Common myeloid progenitor, CD34-positive (primary cell): ENCODE data around the gene COX6A1.
"Not testable (repeated sequence)": the region's sequence is repeated elsewhere in the genome, so short reads cannot be mapped to it uniquely, and the experiment has no call there.

Experiments used
- CTCF ChIA-PET: fragments of 350-600 bp; sonication (Branson Sonifier 250); formaldehyde crosslinking; loops from one replicate; lab custom pipeline; 2021; ENCODE audit warnings: antibody characterized with exemption; lab: Charles Lee
- POLR2A ChIA-PET: fragments of 350-600 bp; sonication (Branson Sonifier 250); formaldehyde crosslinking; loops from one replicate; lab custom pipeline; 2021; ENCODE audit warnings: antibody characterized with exemption; lab: Charles Lee
- DNase-seq, 3 donors: peaks; one replicate each; pipeline versions ENCODE4 v3.0.0 to v3.0.0-alpha.2; 2013
- H3K27ac ChIP-seq, 2 experiments: 1 replicate in 1 of 2; 2 replicates in 1 of 2; pipeline ENCODE4 v1.7.0; 2013; ENCODE audit warnings: inconsistent platforms in 2 of 2, low read length in 2 of 2, mild to moderate bottlenecking in 2 of 2, low read depth in 1 of 2, moderate library complexity in 1 of 2; ENCODE audit not compliant: severe bottlenecking in 2 of 2, insufficient read depth in 1 of 2, poor library complexity in 1 of 2
- H3K27me3 ChIP-seq, 5 experiments: replicated peaks in 2 of 5; 1 replicate in 3 of 5; 2 replicates in 2 of 5; pipeline versions ENCODE4 v1.6.1 to v1.7.0; 2013; ENCODE audit warnings: low read length in 4 of 5, mild to moderate bottlenecking in 2 of 5, moderate library complexity in 2 of 5, inconsistent platforms in 1 of 5; ENCODE audit not compliant: insufficient read depth in 5 of 5, control insufficient read depth in 4 of 5
- H3K36me3 ChIP-seq, 4 experiments: 1 replicate in 2 of 4; 2 replicates in 2 of 4; pipeline versions ENCODE4 v1.6.1 to v1.7.0; 2013; ENCODE audit warnings: low read length in 3 of 4, control low read depth in 1 of 4, mild to moderate bottlenecking in 1 of 4; ENCODE audit not compliant: control insufficient read depth in 4 of 4, insufficient read depth in 4 of 4
- H3K4me1 ChIP-seq, 4 experiments: 1 replicate in 3 of 4; 2 replicates in 1 of 4; pipeline versions ENCODE4 v1.6.1 to v1.7.1; 2013; ENCODE audit warnings: low read length in 3 of 4, mild to moderate bottlenecking in 3 of 4, control low read depth in 1 of 4, inconsistent platforms in 1 of 4, moderate library complexity in 1 of 4; ENCODE audit not compliant: control insufficient read depth in 4 of 4, insufficient read depth in 4 of 4; ENCODE audit errors: control extremely low read depth in 1 of 4
- H3K4me3 ChIP-seq, 7 experiments: 1 replicate in 4 of 7; 2 replicates in 3 of 7; pipeline versions ENCODE4 v1.5.1 to v1.7.0; 2013; ENCODE audit warnings: mild to moderate bottlenecking in 7 of 7, low read length in 6 of 7, moderate library complexity in 6 of 7, inconsistent platforms in 2 of 7, low read depth in 2 of 7, control low read depth in 1 of 7; ENCODE audit not compliant: insufficient read depth in 4 of 7, control insufficient read depth in 1 of 7; ENCODE audit errors: extremely low read depth in 1 of 7
- H3K9me3 ChIP-seq, 5 experiments: 1 replicate in 4 of 5; 2 replicates in 1 of 5; pipeline versions ENCODE4 v1.6.1 to v1.7.1; 2013; ENCODE audit warnings: low read length in 4 of 5, mild to moderate bottlenecking in 2 of 5, inconsistent platforms in 1 of 5, low read depth in 1 of 5, moderate library complexity in 1 of 5; ENCODE audit not compliant: control insufficient read depth in 4 of 5, insufficient read depth in 2 of 5; ENCODE audit errors: control extremely low read depth in 1 of 5
- WGBS: methylation state at CpG from one replicate; pipeline ENCODE4 v1.1.5; 2013; ENCODE audit not compliant: insufficient coverage; 5-methylcytosine and 5-hydroxymethylcytosine counted together

The COX6A1 gene

GRCh38 chr12:120445911-120446843, 8.3 kb downstream of the COX6A1 start, which contains the start of the genes GATC and TRIAP1:
Gene GATC, plus strand, starts transcription at chr12:120446444. Its CDS starts 37 bp downstream, at chr12:120446481.
Gene TRIAP1, minus strand, starts transcription at chr12:120446384. Its CDS starts 12 bp downstream, at chr12:120446372.
- Histone ChIP-seq H3K27me3 (no peaks in the 10 kb centered on the region), H3K27ac (peak within 1 kb of the TSS; percentile 82 to 94), H3K36me3 (peaks cover 8 to 35% (median 28%) of the 10 kb centered on the region in 4 experiments), H3K9me3 (no peaks in the 10 kb centered on the region), H3K4me3 (peak within 1 kb of the TSS; percentile 92 to 99 (median 97)), H3K4me1 (peaks cover 15 to 28% (median 22%) of the 10 kb centered on the region in 4 experiments)
- POLR2A ChIA-PET = interaction anchor here (0.5 to 1.6 kb wide), 2 partner anchors 24 to 51 kb away, joined by 4 to 6 read pairs; partner anchors contain the start of gene SRSF9
- 0% methylated on average over 66 of the region's 73 CpGs for WGBS
- DNase-seq = peak; percentile 88 to 95 (median 94)
- CTCF ChIA-PET = interaction anchor here (29.5 kb wide), 1 partner anchor 19 kb away, joined by 545 read pairs; the partner anchor contains the start of gene SRSF9

- DNase-seq = peak in 1 of 3 donors; percentile 51
- WGBS = 0% methylated on average over 9 of the region's 17 CpGs
- H3K9me3 ChIP-seq, H3K27me3 ChIP-seq: not testable (repeated sequence)
- peaks cover 8 to 31% (median 27%) of the 10 kb centered on the region in 4 experiments for H3K36me3 ChIP-seq
- H3K4me1 ChIP-seq = peaks cover 15 to 28% (median 22%) of the 10 kb centered on the region in 4 experiments
- H3K4me3 ChIP-seq = peak overlapping the region; percentile 92 to 99 (median 97)
- peak overlapping the region; percentile 82 to 94 for H3K27ac ChIP-seq
- ChIA-PET POLR2A (interaction anchor here (1.6 kb wide), 1 partner anchor 23 kb away, joined by 6 read pairs; the partner anchor contains the start of gene SRSF9), CTCF (interaction anchor here (29.5 kb wide), 1 partner anchor 18 kb away, joined by 545 read pairs; the partner anchor contains the start of gene SRSF9)
These were observed 8.9 kb downstream of the COX6A1 start for GRCh38 chr12:120446844-120447178.

GRCh38 chr12:120447992-120448391, 10.1 kb downstream of the COX6A1 start:
- peaks cover 15 to 28% (median 22%) of the 10 kb centered on the region in 4 experiments for H3K4me1 ChIP-seq
- CTCF ChIA-PET = interaction anchor here (2.0 to 29.5 kb wide), 2 partner anchors 9 to 17 kb away, joined by 5 to 545 read pairs; partner anchors contain the start of gene SRSF9
- DNase-seq = no peak
- POLR2A ChIA-PET = no interaction called here
- no peak overlapping the region for H3K27ac ChIP-seq
- peaks cover 8 to 33% (median 22%) of the 10 kb centered on the region in 4 experiments for H3K36me3 ChIP-seq
- H3K9me3 ChIP-seq = no peaks in the 10 kb centered on the region
- H3K4me3 ChIP-seq = peak overlapping the region in 1 of 7 experiments; percentile 92
- no peaks in the 10 kb centered on the region for H3K27me3 ChIP-seq
- 93% methylated on average over 3 of the region's 4 CpGs for WGBS

- H3K36me3 ChIP-seq = peaks cover 15 to 46% (median 32%) of the 10 kb centered on the region in 4 experiments
- H3K4me3 ChIP-seq, H3K27me3 ChIP-seq, H3K4me1 ChIP-seq, H3K27ac ChIP-seq, DNase-seq, H3K9me3 ChIP-seq: not testable (repeated sequence)
- 96% methylated on average over 4 of the region's 5 CpGs for WGBS
- POLR2A ChIA-PET = interaction anchor here (0.6 to 0.7 kb wide), 2 partner anchors 15 to 888 kb away, joined by 3 read pairs; no protein-coding TSS in a partner anchor
- CTCF ChIA-PET = interaction anchor here (1.2 to 29.5 kb wide), 3 partner anchors 7 to 115 kb away, joined by 3 to 545 read pairs (median 545); partner anchors contain the start of genes COX6A1, GATC, SRSF9 and TRIAP1
These were observed 14.6 kb downstream of the COX6A1 start for GRCh38 chr12:120452524-120452923.

- Histone ChIP-seq H3K4me3 (no peak overlapping the region), H3K4me1 (no peaks in the 10 kb centered on the region), H3K27me3 (no peaks in the 10 kb centered on the region), H3K36me3 (peaks cover 16 to 52% (median 35%) of the 10 kb centered on the region in 4 experiments), H3K9me3 (no peaks in the 10 kb centered on the region), H3K27ac (no peak overlapping the region)
- no peak for DNase-seq
- ChIA-PET CTCF (interaction anchor here (1.2 to 29.5 kb wide), 3 partner anchors 8 to 114 kb away, joined by 3 to 545 read pairs (median 545); partner anchors contain the start of genes COX6A1, GATC, SRSF9 and TRIAP1), POLR2A (interaction anchor here (0.5 to 0.7 kb wide), 2 partner anchors 14 to 157 kb away, joined by 3 read pairs; no protein-coding TSS in a partner anchor)
- WGBS = 96% methylated on average over 2 of the region's 3 CpGs
These were observed 15.3 kb downstream of the COX6A1 start for GRCh38 chr12:120453060-120453750.

DNA sequence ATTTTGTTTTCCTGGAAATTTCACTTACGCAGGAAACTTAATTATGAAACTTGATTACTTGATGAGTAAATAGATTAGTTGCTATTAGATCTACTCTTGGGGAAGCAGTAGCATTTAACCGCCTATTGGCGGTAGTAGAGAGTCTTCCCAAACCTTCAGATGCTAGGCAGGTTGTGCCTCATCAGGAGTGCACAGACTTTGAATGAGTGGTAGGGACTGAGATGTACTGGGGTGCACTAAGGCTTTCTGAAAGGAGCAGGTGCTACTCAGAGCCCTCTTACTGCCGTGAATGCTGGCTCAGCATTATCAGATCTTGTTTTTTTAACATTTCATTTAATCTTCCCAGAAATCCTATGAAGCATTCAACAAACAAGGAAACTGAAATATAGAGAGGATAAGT, 16.1 kb downstream of the COX6A1 start:
- H3K27me3 ChIP-seq = no peaks in the 10 kb centered on the region
- peaks cover 21 to 60% (median 39%) of the 10 kb centered on the region in 4 experiments for H3K36me3 ChIP-seq
- peak in 2 of 3 donors; percentile 60 for DNase-seq
- ChIA-PET CTCF (interaction anchor here (1.3 to 29.5 kb wide), 3 partner anchors 9 to 47 kb away, joined by 4 to 545 read pairs (median 545); partner anchors contain the start of genes COX6A1, GATC, SRSF9 and TRIAP1), POLR2A (no interaction called here)
- H3K4me3 ChIP-seq = no peak overlapping the region
- WGBS = 100% methylated on average over 3 of the region's 4 CpGs
- no peaks in the 10 kb centered on the region for H3K9me3 ChIP-seq
- no peak overlapping the region for H3K27ac ChIP-seq
- no peaks in the 10 kb centered on the region for H3K4me1 ChIP-seq
